Breast epithelium (tissue), 3 donors: ENCODE measurements around the gene SPATA12.

Experiments
- CTCF ChIP-seq, 3 donors: fragments of 450-650 bp; IDR thresholded peaks; one replicate each; pipeline ENCODE4 v1.5.1; 2016 to 2017; ENCODE audit warnings: antibody characterized with exemption in 3 of 3, mild to moderate bottlenecking in 3 of 3, moderate library complexity in 3 of 3
- POLR2A ChIP-seq: fragments of 450-650 bp; IDR thresholded peaks from one replicate; pipeline ENCODE4 v1.6.1; 2016; ENCODE audit warnings: antibody characterized with exemption, mild to moderate bottlenecking, moderate library complexity
- POLR2AphosphoS5 ChIP-seq, 3 donors: sonication (generic); formaldehyde crosslinking; IDR thresholded peaks; one replicate each; pipeline ENCODE4 v1.6.1; 2017; ENCODE audit warnings: antibody characterized with exemption in 3 of 3

- TF ChIP-seq CTCF (IDR thresholded peaks at IDR 0.05), result no peak
- TF ChIP-seq POLR2A, result no peak
- no peak for TF ChIP-seq POLR2AphosphoS5 (IDR thresholded peaks at IDR 0.05)
Measured at GRCh38 chr3:57093971-57094535, 33.6 kb downstream of the SPATA12 start.
